Activated T-helper 2 cell treated with anti-CD3 and anti-CD28 coated beads, Interferon-gamma antibody, Interleukin-2, Interleukin-4, amounts not matched to agents 10 μg/mL and 5 μg/mL and 100 μg/mL, durations not matched to agents 14 hours and 24 hours and 36 hours (primary cell): Measurements from ENCODE around the gene XRRA1. TPM values are rescaled to one million over a fixed set of nuclear protein-coding genes. Genes with fewer than 3 reads are reported as not detected.
"Not testable (repeated sequence)": the region's sequence is repeated elsewhere in the genome, so short reads cannot be mapped to it uniquely, and the experiment has no call there.

ENCODE experiments used
- DNase-seq: peaks from one replicate; pipeline ENCODE4 v3.0.0; 2021; ENCODE audit warnings: low spot score
- H3K27ac Mint-ChIP-seq: one replicate; pipeline ENCODE4 v1.8.0; 2021; ENCODE audit warnings: mixed read lengths
- H3K27me3 Mint-ChIP-seq: one replicate; pipeline ENCODE4 v1.8.0; 2021; ENCODE audit warnings: low read depth, mixed read lengths
- H3K36me3 Mint-ChIP-seq: one replicate; pipeline ENCODE4 v1.8.0; 2021; ENCODE audit warnings: low read depth, mixed read lengths
- H3K4me1 Mint-ChIP-seq: one replicate; pipeline ENCODE4 v1.8.0; 2021; ENCODE audit warnings: low read depth, mixed read lengths
- H3K4me3 Mint-ChIP-seq: one replicate; pipeline ENCODE4 v1.8.0; 2021; ENCODE audit warnings: low read depth, mild to moderate bottlenecking, moderate library complexity, mixed read lengths
- H3K9me3 Mint-ChIP-seq: one replicate; pipeline ENCODE4 v1.8.0; 2021; ENCODE audit warnings: mixed read lengths
- intact Hi-C: fragments of 100-400 bp; cut with micrococcal nuclease; formaldehyde crosslinking; loops from one replicate; pipeline ENCODE4 v1.15.1; 2023
- total RNA-seq: library from RNA; stranded (reverse); gene quantifications from 2 replicates; pipeline ENCODE4 v1.2.3, GENCODE V29; 2022

XRRA1 gene
- total RNA-seq, 1 donor from 2014 or later = 10.7 TPM

- H3K36me3 Mint-ChIP-seq = peaks cover 63% of the 10 kb centered on the region
These were observed 108.9 kb downstream of the XRRA1 start for GRCh38 chr11:74839971-74840370.

GRCh38 chr11:74839446-74839845, 109.4 kb downstream of the XRRA1 start:
- intact Hi-C loops = no loop called here
- no peaks in the 10 kb centered on the region for H3K9me3 Mint-ChIP-seq
- H3K36me3 Mint-ChIP-seq = peaks cover 66% of the 10 kb centered on the region
- H3K27me3 Mint-ChIP-seq = no peaks in the 10 kb centered on the region
- no peak for DNase-seq
- H3K4me3 Mint-ChIP-seq = no peak overlapping the region
- H3K4me1 Mint-ChIP-seq = peaks cover 4% of the 10 kb centered on the region
- H3K27ac Mint-ChIP-seq = no peak overlapping the region

More at GRCh38 chr11:74839971-74840370, 108.9 kb downstream of the XRRA1 start:
- Mint-ChIP-seq H3K4me3 (no peak overlapping the region), H3K4me1 (peaks cover 4% of the 10 kb centered on the region), H3K9me3 (no peaks in the 10 kb centered on the region), H3K27me3 (no peaks in the 10 kb centered on the region), H3K27ac (no peak overlapping the region)
- DNase-seq = no peak
- intact Hi-C loops = no loop called here

DNA sequence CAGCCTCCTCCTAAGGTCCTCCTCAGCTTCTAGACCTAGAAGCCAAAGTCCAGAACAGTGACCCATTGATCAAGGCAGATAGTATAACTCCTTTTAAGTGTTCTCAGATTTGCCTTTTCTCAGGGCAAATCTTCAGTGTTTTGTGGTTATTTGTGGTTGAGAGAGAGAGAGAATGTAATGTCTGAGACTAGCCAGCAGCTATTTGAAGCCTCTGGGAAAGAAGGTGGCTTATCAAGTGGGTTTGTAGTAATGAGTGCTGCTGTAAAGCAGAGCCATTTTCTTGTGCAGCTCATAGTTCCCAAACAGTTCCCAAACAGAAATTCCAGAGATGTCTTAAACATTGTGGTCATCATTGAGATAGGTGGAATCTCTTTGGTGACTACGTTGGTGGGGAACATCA, 110.7 kb downstream of the XRRA1 start:
- intact Hi-C loops = no loop called here
- peaks cover 4% of the 10 kb centered on the region for H3K4me1 Mint-ChIP-seq
- H3K36me3 Mint-ChIP-seq = peaks cover 65% of the 10 kb centered on the region
- no peak overlapping the region for H3K4me3 Mint-ChIP-seq
- DNase-seq = no peak
- no peaks in the 10 kb centered on the region for H3K27me3 Mint-ChIP-seq
- H3K27ac Mint-ChIP-seq = no peak overlapping the region
- H3K9me3 Mint-ChIP-seq = no peaks in the 10 kb centered on the region

- H3K9me3 Mint-ChIP-seq = no peaks in the 10 kb centered on the region
- H3K4me3 Mint-ChIP-seq = no peak overlapping the region
- H3K36me3 Mint-ChIP-seq = peaks cover 65% of the 10 kb centered on the region
- H3K27ac Mint-ChIP-seq = no peak overlapping the region
- H3K4me1 Mint-ChIP-seq = peaks cover 4% of the 10 kb centered on the region
- no peaks in the 10 kb centered on the region for H3K27me3 Mint-ChIP-seq
- no peak for DNase-seq
- intact Hi-C loops = no loop called here
These were observed 111.7 kb downstream of the XRRA1 start for GRCh38 chr11:74837191-74837590.

- peaks cover 61% of the 10 kb centered on the region for H3K9me3 Mint-ChIP-seq
These were observed 122.0 kb downstream of the XRRA1 start for GRCh38 chr11:74826901-74827300.

GRCh38 chr11:74825596-74825995, 123.3 kb downstream of the XRRA1 start:
- H3K27me3 Mint-ChIP-seq, intact Hi-C loops, H3K4me3 Mint-ChIP-seq, H3K27ac Mint-ChIP-seq, DNase-seq, H3K4me1 Mint-ChIP-seq: not testable (repeated sequence)
- peaks cover 91% of the 10 kb centered on the region for H3K36me3 Mint-ChIP-seq
- peaks cover 61% of the 10 kb centered on the region for H3K9me3 Mint-ChIP-seq

More at GRCh38 chr11:74826901-74827300, 122.0 kb downstream of the XRRA1 start:
- Mint-ChIP-seq H3K36me3 (peaks cover 93% of the 10 kb centered on the region), H3K4me1 (peaks cover 2% of the 10 kb centered on the region), H3K27ac (no peak overlapping the region), H3K27me3 (no peaks in the 10 kb centered on the region), H3K4me3 (no peak overlapping the region)
- DNase-seq = no peak
- intact Hi-C loops = no loop called here

GRCh38 chr11:74824285-74824982, 124.5 kb downstream of the XRRA1 start:
- intact Hi-C loops = no loop called here
- H3K27ac Mint-ChIP-seq = no peak overlapping the region
- H3K4me3 Mint-ChIP-seq = no peak overlapping the region
- no peak for DNase-seq
- peaks cover 91% of the 10 kb centered on the region for H3K36me3 Mint-ChIP-seq
- no peaks in the 10 kb centered on the region for H3K27me3 Mint-ChIP-seq
- peaks cover 55% of the 10 kb centered on the region for H3K9me3 Mint-ChIP-seq
- peaks cover 12% of the 10 kb centered on the region for H3K4me1 Mint-ChIP-seq

- Mint-ChIP-seq H3K4me1 (peaks cover 30% of the 10 kb centered on the region), H3K9me3 (peaks cover 42% of the 10 kb centered on the region), H3K4me3 (no peak overlapping the region), H3K27ac (no peak overlapping the region), H3K36me3 (peaks cover 90% of the 10 kb centered on the region), H3K27me3 (no peaks in the 10 kb centered on the region)
- intact Hi-C loops = no loop called here
- DNase-seq = no peak
These were observed 126.7 kb downstream of the XRRA1 start for GRCh38 chr11:74822170-74822569.

- Mint-ChIP-seq H3K27ac (no peak overlapping the region), H3K4me1 (peaks cover 30% of the 10 kb centered on the region), H3K4me3 (no peak overlapping the region), H3K9me3 (peaks cover 28% of the 10 kb centered on the region), H3K27me3 (no peaks in the 10 kb centered on the region), H3K36me3 (peaks cover 86% of the 10 kb centered on the region)
- DNase-seq = no peak
- intact Hi-C loops = no loop called here
These were observed 128.1 kb downstream of the XRRA1 start for GRCh38 chr11:74820763-74821162.

- no peak overlapping the region for H3K27ac Mint-ChIP-seq
- peaks cover 76% of the 10 kb centered on the region for H3K36me3 Mint-ChIP-seq
- no peaks in the 10 kb centered on the region for H3K27me3 Mint-ChIP-seq
- peaks cover 14% of the 10 kb centered on the region for H3K9me3 Mint-ChIP-seq
- no peak overlapping the region for H3K4me3 Mint-ChIP-seq
- H3K4me1 Mint-ChIP-seq = peaks cover 30% of the 10 kb centered on the region
- DNase-seq = no peak
- intact Hi-C loops = no loop called here
These were observed 129.5 kb downstream of the XRRA1 start for GRCh38 chr11:74819400-74819799.

GRCh38 chr11:74818283-74818946, 130.5 kb downstream of the XRRA1 start:
- Mint-ChIP-seq H3K36me3 (peaks cover 66% of the 10 kb centered on the region), H3K4me1 (peaks cover 30% of the 10 kb centered on the region), H3K27ac (peak overlapping the region; percentile 43), H3K9me3 (peaks cover 4% of the 10 kb centered on the region), H3K27me3 (no peaks in the 10 kb centered on the region), H3K4me3 (no peak overlapping the region)
- DNase-seq = no peak
- intact Hi-C loops = no loop called here

DNA sequence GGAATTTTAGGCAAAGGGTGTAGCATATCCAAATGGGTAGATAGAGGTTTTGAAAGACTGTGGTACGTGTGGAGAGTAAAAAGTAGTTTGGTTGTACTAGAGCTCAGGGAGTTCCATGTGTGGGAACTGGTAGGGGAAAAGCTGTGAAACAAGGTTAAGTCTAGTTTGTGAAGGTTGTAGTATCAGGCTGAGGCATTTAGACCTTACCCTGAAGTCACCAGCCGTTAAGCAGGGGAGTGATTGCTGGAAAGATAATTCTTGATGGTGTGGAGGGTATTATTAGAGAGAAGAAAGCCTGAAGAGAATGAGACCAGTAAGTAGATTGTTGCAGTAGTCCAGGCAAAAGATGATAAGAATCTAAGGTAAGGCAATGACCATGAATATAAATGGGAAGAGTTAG, 132.2 kb downstream of the XRRA1 start:
- Mint-ChIP-seq H3K27ac (no peak overlapping the region), H3K36me3 (peaks cover 61% of the 10 kb centered on the region), H3K27me3 (no peaks in the 10 kb centered on the region), H3K9me3 (no peaks in the 10 kb centered on the region), H3K4me3 (no peak overlapping the region), H3K4me1 (peaks cover 29% of the 10 kb centered on the region)
- no peak for DNase-seq
- intact Hi-C loops = no loop called here

DNA sequence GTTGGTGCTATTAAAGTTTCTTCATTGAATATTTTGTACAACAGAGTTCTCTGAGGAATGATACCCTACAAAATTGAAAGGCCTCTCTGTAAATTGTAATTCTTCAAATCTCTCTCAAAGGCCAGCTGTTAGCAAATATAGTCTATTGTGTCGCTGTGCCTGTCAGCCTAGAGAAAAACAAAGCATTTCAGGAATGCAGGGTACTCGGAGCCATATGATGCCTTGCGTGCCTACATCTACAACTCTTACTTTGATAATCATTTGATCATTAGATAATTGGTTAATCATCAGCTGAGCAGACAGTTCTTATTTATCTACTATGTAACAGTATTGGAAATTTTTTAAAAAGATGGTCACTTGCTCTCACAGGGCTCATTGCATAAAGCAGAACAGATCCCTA, 132.9 kb downstream of the XRRA1 start:
- no peaks in the 10 kb centered on the region for H3K27me3 Mint-ChIP-seq
- no peak overlapping the region for H3K27ac Mint-ChIP-seq
- H3K4me1 Mint-ChIP-seq = peaks cover 26% of the 10 kb centered on the region
- no peak overlapping the region for H3K4me3 Mint-ChIP-seq
- DNase-seq = no peak
- peaks cover 54% of the 10 kb centered on the region for H3K36me3 Mint-ChIP-seq
- intact Hi-C loops = no loop called here
- H3K9me3 Mint-ChIP-seq = no peaks in the 10 kb centered on the region
